Measurements from ENCODE around the gene SKA2. TPM values are rescaled to one million over a fixed set of nuclear protein-coding genes. Genes with fewer than 3 reads are reported as not detected.
"Not testable (repeated sequence)": the region's sequence is repeated elsewhere in the genome, so short reads cannot be mapped to it uniquely, and the experiment has no call there.

Gene SKA2
- total and polyA plus RNA-seq, 2 experiments from 2014 or later: 39.9 to 44.4 TPM

DNA sequence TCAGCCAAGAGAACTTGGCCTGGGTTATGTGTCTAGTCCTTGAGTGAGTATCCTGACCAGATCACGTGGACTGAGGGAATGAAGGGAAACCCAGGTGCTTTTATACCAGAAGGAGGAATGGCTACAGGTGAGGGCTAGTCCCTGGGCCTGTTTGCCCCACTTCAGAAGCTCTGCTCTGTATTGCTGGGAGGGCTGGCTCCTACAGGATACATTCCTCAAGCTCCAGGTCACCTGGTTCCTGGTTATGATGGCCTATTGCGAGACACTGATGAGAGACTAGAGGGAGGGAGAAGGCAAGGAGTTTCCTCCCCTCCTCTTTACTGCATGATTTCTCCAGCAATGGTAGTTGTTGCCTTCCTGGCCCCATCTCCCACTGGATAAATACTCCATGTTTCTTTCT is 35.8 kb upstream of the SKA2 start:
- Histone ChIP-seq H3K36me3 (ENCODE audit: low read depth) (peaks cover under 1% of the 10 kb centered on the region; the same call in 1 of the 2 replicates), H3K27me3 (replicated peaks; ENCODE audit: insufficient read depth) (no peaks in the 10 kb centered on the region), H3K9me2 (ENCODE audit: insufficient read depth) (no peaks in the 10 kb centered on the region), H3K9ac (no peak overlapping the region), H3K9me3 (ENCODE audit: low read depth) (no peaks in the 10 kb centered on the region), H2AFZ (no peak overlapping the region), H3F3A (ENCODE audit: insufficient read depth) (no peaks in the 10 kb centered on the region), H3K4me2 (ENCODE audit: unreplicated experiment) (no peak overlapping the region), H4K20me1 (ENCODE audit: insufficient read depth) (no peaks in the 10 kb centered on the region), H3K27ac (no peak overlapping the region), H3K4me3 (no peak overlapping the region), H3K79me2 (ENCODE audit: insufficient read depth) (no peaks in the 10 kb centered on the region), H3K4me1 (ENCODE audit: insufficient read depth) (no peaks in the 10 kb centered on the region)
- no peak for TF ChIP-seq EZH2phosphoT487 (IDR thresholded peaks at IDR 0.05; ENCODE audit: insufficient read depth, low read depth)
- 96 to 100% methylated on average over 2 of the region's 2 CpGs for WGBS, 2 experiments (ENCODE audit: low coverage in 1 of 2, low lambda C conversion rate in 2 of 2, missing lambda C conversion rate in 2 of 2)
- no peak for DNase-seq
- in situ Hi-C loops (cut with MboI): no loop called here

- DNase-seq: peak; percentile 19
- no peaks in the 10 kb centered on the region for H3K4me1 ChIP-seq (ENCODE audit: insufficient read depth)
- no peaks in the 10 kb centered on the region for H3K9me2 ChIP-seq (ENCODE audit: insufficient read depth)
- no peak overlapping the region for H2AFZ ChIP-seq
- 98% methylated on average over 3 of the region's 3 CpGs for WGBS, 2 experiments (ENCODE audit: low coverage in 1 of 2, low lambda C conversion rate in 2 of 2, missing lambda C conversion rate in 2 of 2)
- no peak overlapping the region for H3K27ac ChIP-seq
- no peak for TF ChIP-seq EZH2phosphoT487 (IDR thresholded peaks at IDR 0.05; ENCODE audit: insufficient read depth, low read depth)
- no peak for TF ChIP-seq EZH2 (IDR thresholded peaks at IDR 0.05; ENCODE audit: insufficient read depth, poor library complexity, severe bottlenecking)
- in situ Hi-C loops (cut with MboI): no loop called here
- no peaks in the 10 kb centered on the region for H3K9me3 ChIP-seq (ENCODE audit: low read depth)
- H3K4me3 ChIP-seq: no peak overlapping the region
- H3K4me2 ChIP-seq (ENCODE audit: unreplicated experiment): no peak overlapping the region
- H3K79me2 ChIP-seq (ENCODE audit: insufficient read depth): no peaks in the 10 kb centered on the region
- H3F3A ChIP-seq (ENCODE audit: insufficient read depth): no peaks in the 10 kb centered on the region
- H3K36me3 ChIP-seq (ENCODE audit: low read depth): 0 out of 2 replicates have a peak, but pooled peaks cover 6% of the 10 kb centered on the region
- H4K20me1 ChIP-seq (ENCODE audit: insufficient read depth): no peaks in the 10 kb centered on the region
- H3K9ac ChIP-seq: no peak overlapping the region
- H3K27me3 ChIP-seq (replicated peaks; ENCODE audit: insufficient read depth): no peaks in the 10 kb centered on the region
Measured at GRCh38 chr17:59186850-59187249, 31.9 kb upstream of the SKA2 start.

- Histone ChIP-seq H3K36me3 (ENCODE audit: low read depth) (0 out of 2 replicates have a peak, but pooled peaks cover 6% of the 10 kb centered on the region), H2AFZ (no peak overlapping the region), H3K9ac (no peak overlapping the region), H3F3A (ENCODE audit: insufficient read depth) (no peaks in the 10 kb centered on the region), H3K27ac (no peak overlapping the region), H3K4me3 (no peak overlapping the region), H3K4me2 (ENCODE audit: unreplicated experiment) (no peak overlapping the region), H4K20me1 (ENCODE audit: insufficient read depth) (no peaks in the 10 kb centered on the region), H3K27me3 (replicated peaks; ENCODE audit: insufficient read depth) (no peaks in the 10 kb centered on the region), H3K9me3 (ENCODE audit: low read depth) (no peaks in the 10 kb centered on the region), H3K79me2 (ENCODE audit: insufficient read depth) (no peaks in the 10 kb centered on the region), H3K9me2 (ENCODE audit: insufficient read depth) (no peaks in the 10 kb centered on the region), H3K4me1 (ENCODE audit: insufficient read depth) (no peaks in the 10 kb centered on the region)
- DNase-seq: no peak
- in situ Hi-C loops (cut with MboI): no loop called here
- no peak for TF ChIP-seq EZH2 (IDR thresholded peaks at IDR 0.05; ENCODE audit: insufficient read depth, poor library complexity, severe bottlenecking)
- no peak for TF ChIP-seq EZH2phosphoT487 (IDR thresholded peaks at IDR 0.05; ENCODE audit: insufficient read depth, low read depth)
Measured at GRCh38 chr17:59185997-59186396, 31.0 kb upstream of the SKA2 start.

DNA sequence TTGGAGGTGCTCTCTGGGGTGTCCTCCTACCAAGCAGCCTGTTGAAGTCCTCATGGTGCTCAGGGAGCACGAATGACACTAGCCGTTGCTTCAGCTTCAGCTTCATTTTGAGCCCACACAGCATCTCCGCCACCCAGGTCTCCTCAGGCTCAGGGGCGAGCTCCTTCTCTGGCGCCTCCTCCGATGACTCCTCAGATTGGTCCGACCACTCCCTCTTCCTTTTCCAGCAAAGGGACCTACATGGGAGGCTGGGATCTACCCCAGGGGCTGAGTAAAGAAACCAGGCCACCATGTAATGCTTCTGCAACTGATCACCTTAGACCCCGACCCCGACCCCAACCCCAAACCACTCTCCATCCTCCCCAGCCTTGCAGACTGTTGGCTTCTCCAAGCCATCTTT is 26.5 kb upstream of the SKA2 start:
- Histone ChIP-seq H4K20me1 (ENCODE audit: insufficient read depth) (no peaks in the 10 kb centered on the region), H3F3A (ENCODE audit: insufficient read depth) (no peaks in the 10 kb centered on the region), H3K4me3 (no peak overlapping the region), H3K9me2 (ENCODE audit: insufficient read depth) (no peaks in the 10 kb centered on the region), H3K9ac (no peak overlapping the region), H3K27me3 (replicated peaks; ENCODE audit: insufficient read depth) (no peaks in the 10 kb centered on the region), H3K4me2 (ENCODE audit: unreplicated experiment) (no peak overlapping the region), H3K4me1 (ENCODE audit: insufficient read depth) (no peaks in the 10 kb centered on the region), H3K79me2 (ENCODE audit: insufficient read depth) (no peaks in the 10 kb centered on the region), H3K27ac (no peak overlapping the region), H3K9me3 (ENCODE audit: low read depth) (no peaks in the 10 kb centered on the region), H2AFZ (no peak overlapping the region), H3K36me3 (ENCODE audit: low read depth) (0 out of 2 replicates have a peak, but pooled peaks cover 6% of the 10 kb centered on the region)
- WGBS, 2 experiments (ENCODE audit: low coverage in 1 of 2, low lambda C conversion rate in 2 of 2, missing lambda C conversion rate in 2 of 2): 97 to 98% methylated on average over 7 to 9 of the region's 9 CpGs
- in situ Hi-C loops (cut with MboI): no loop called here
- no peak for TF ChIP-seq EZH2phosphoT487 (IDR thresholded peaks at IDR 0.05; ENCODE audit: insufficient read depth, low read depth)
- no peak for TF ChIP-seq EZH2 (IDR thresholded peaks at IDR 0.05; ENCODE audit: insufficient read depth, poor library complexity, severe bottlenecking)
- no peak for DNase-seq

DNA sequence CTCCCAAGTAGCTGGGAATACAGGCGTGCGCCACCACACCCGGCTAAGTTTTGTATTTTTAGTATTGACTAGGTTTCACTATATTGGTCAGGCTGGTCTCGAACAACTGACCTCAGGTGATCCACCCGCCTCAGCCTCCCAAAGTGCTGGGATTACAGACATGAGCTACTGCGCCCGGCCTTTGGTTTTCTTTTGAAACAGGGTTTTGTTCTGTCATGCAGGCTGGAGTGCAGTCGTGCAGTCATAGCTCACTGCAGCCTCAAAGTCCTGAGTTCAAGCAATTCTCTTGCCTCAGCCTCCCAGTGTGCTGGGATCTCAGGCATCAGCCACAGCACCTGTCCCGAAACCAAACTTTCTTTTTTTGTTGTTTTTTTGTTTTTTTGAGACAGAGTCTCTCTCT is 25.6 kb upstream of the SKA2 start:
- Histone ChIP-seq H3K9ac (no peak overlapping the region), H4K20me1 (ENCODE audit: insufficient read depth) (no peaks in the 10 kb centered on the region), H2AFZ (no peak overlapping the region), H3K9me3 (ENCODE audit: low read depth) (no peaks in the 10 kb centered on the region), H3K79me2 (ENCODE audit: insufficient read depth) (no peaks in the 10 kb centered on the region), H3K36me3 (ENCODE audit: low read depth) (0 out of 2 replicates have a peak, but pooled peaks cover 4% of the 10 kb centered on the region), H3K4me3 (no peak overlapping the region), H3F3A (ENCODE audit: insufficient read depth) (no peaks in the 10 kb centered on the region), H3K4me2 (ENCODE audit: unreplicated experiment) (no peak overlapping the region), H3K9me2 (ENCODE audit: insufficient read depth) (no peaks in the 10 kb centered on the region), H3K27ac (no peak overlapping the region), H3K4me1 (ENCODE audit: insufficient read depth) (no peaks in the 10 kb centered on the region), H3K27me3 (replicated peaks; ENCODE audit: insufficient read depth) (no peaks in the 10 kb centered on the region)
- no peak for DNase-seq
- TF ChIP-seq EZH2phosphoT487 (IDR thresholded peaks at IDR 0.05; ENCODE audit: insufficient read depth, low read depth): no peak
- no peak for TF ChIP-seq EZH2 (IDR thresholded peaks at IDR 0.05; ENCODE audit: insufficient read depth, poor library complexity, severe bottlenecking)
- in situ Hi-C loops (cut with MboI): no loop called here
- WGBS, 2 experiments (ENCODE audit: low coverage in 1 of 2, low lambda C conversion rate in 2 of 2, missing lambda C conversion rate in 2 of 2): 96 to 98% methylated on average over 9 of the region's 9 CpGs

GRCh38 chr17:59179601-59180000 is 24.6 kb upstream of the SKA2 start:
- in situ Hi-C loops (cut with MboI); DNase-seq: not testable (repeated sequence)

More at GRCh38 chr17:59179601-59180000, 24.6 kb upstream of the SKA2 start:
- not testable (repeated sequence) for H3K36me3 ChIP-seq (ENCODE audit: low read depth); H4K20me1 ChIP-seq (ENCODE audit: insufficient read depth); H3K9ac ChIP-seq; H3K9me2 ChIP-seq (ENCODE audit: insufficient read depth); H3K9me3 ChIP-seq (ENCODE audit: low read depth); H3F3A ChIP-seq (ENCODE audit: insufficient read depth); H3K4me2 ChIP-seq (ENCODE audit: unreplicated experiment); H3K4me3 ChIP-seq; H3K4me1 ChIP-seq (ENCODE audit: insufficient read depth); H3K27me3 ChIP-seq (replicated peaks; ENCODE audit: insufficient read depth); H2AFZ ChIP-seq; H3K27ac ChIP-seq; H3K79me2 ChIP-seq (ENCODE audit: insufficient read depth)
- WGBS, 2 experiments (ENCODE audit: low coverage in 1 of 2, low lambda C conversion rate in 2 of 2, missing lambda C conversion rate in 2 of 2): 96 to 98% methylated on average over 11 of the region's 11 CpGs

Data from GM23248 (cell line).